Activated CD4-positive, alpha-beta memory T cell treated with anti-CD3 and anti-CD28 coated beads for 36 hours (primary cell): ENCODE data around the gene MAP7. TPM values are rescaled to one million over a fixed set of nuclear protein-coding genes. Genes with fewer than 3 reads are reported as not detected.

Source experiments
- CTCF ChIA-PET: fragments of 350-600 bp; sonication (Branson Sonifier 250); formaldehyde crosslinking; loops from one replicate; lab custom pipeline; 2021; ENCODE audit warnings: antibody characterized with exemption, inconsistent platforms; lab: Charles Lee
- POLR2A ChIA-PET: fragments of 350-600 bp; sonication (Branson Sonifier 250); formaldehyde crosslinking; loops from one replicate; lab custom pipeline; 2021; ENCODE audit warnings: antibody characterized with exemption; lab: Charles Lee
- DNase-seq: peaks from one replicate; pipeline ENCODE4 v3.0.0-alpha.2; 2020
- H3K27ac Mint-ChIP-seq: one replicate; pipeline ENCODE4 v1.8.0; 2021; ENCODE audit warnings: mixed read lengths
- H3K27me3 Mint-ChIP-seq: one replicate; pipeline ENCODE4 v1.8.0; 2021; ENCODE audit warnings: mixed read lengths
- H3K36me3 Mint-ChIP-seq: one replicate; pipeline ENCODE4 v1.8.0; 2021; ENCODE audit warnings: mixed read lengths
- H3K4me1 Mint-ChIP-seq: one replicate; pipeline ENCODE4 v1.8.0; 2021; ENCODE audit warnings: low read depth, mixed read lengths
- H3K4me3 Mint-ChIP-seq: one replicate; pipeline ENCODE4 v1.8.0; 2021; ENCODE audit warnings: mild to moderate bottlenecking, mixed read lengths
- H3K9me3 Mint-ChIP-seq: one replicate; pipeline ENCODE4 v1.8.0; 2021; ENCODE audit warnings: mixed read lengths
- intact Hi-C: fragments of 100-400 bp; cut with micrococcal nuclease; formaldehyde crosslinking; loops from one replicate; pipeline ENCODE4 v1.15.1; 2023
- total RNA-seq, 2 experiments: library from RNA; stranded (reverse); gene quantifications; one replicate each; pipeline ENCODE4 v1.2.3, GENCODE V29; 2021

Gene MAP7
- total RNA-seq, 2 experiments from 2014 or later: 1.2 to 1.3 TPM

DNA sequence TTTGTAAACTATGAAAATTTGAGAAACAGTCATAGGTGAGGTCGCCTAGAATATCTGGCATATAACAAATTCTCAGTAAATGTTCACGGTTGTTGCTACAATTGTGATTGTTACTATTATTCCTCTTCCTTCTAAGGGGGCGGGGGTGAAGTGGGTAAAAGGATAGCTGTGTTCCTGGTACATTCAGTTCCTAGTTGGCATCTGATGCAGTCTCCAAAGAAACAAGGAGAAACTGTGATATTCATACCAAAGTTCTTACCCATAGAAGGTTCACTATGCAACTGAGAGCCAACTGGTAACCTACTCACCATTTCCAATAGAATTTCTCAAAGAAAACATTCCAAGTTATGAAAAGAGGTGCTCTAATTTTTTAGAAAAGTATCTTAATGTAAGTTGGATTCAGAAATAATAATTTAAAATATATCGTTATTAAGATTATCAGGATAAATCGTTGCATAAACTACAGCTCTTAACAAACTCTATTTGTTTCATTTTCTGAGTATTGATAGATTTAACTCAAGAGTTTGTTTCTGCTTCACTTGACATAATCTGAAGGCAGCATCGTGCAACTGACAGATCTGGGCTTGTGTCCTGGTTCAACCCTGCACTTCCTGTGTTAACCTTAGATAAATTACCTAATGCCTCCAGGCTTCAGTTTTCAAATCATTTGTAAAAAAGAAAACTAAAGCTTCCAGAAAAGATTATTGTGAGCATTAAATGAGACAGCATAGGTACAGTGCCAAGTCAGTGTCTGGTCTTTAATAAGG lies 13.3 kb upstream of the MAP7 start:
- Mint-ChIP-seq H3K36me3 (peaks cover 22% of the 10 kb centered on the region), H3K4me1 (no peaks in the 10 kb centered on the region), H3K9me3 (no peaks in the 10 kb centered on the region), H3K27ac (no peak overlapping the region), H3K27me3 (no peaks in the 10 kb centered on the region), H3K4me3 (no peak overlapping the region)
- POLR2A ChIA-PET: no interaction called here
- intact Hi-C loops: no loop called here
- no peak for DNase-seq
- CTCF ChIA-PET: interaction anchor here (0.9 kb wide), 1 partner anchor 229 kb away, joined by 3 read pairs; the partner anchor contains the start of gene MAP3K5

DNA sequence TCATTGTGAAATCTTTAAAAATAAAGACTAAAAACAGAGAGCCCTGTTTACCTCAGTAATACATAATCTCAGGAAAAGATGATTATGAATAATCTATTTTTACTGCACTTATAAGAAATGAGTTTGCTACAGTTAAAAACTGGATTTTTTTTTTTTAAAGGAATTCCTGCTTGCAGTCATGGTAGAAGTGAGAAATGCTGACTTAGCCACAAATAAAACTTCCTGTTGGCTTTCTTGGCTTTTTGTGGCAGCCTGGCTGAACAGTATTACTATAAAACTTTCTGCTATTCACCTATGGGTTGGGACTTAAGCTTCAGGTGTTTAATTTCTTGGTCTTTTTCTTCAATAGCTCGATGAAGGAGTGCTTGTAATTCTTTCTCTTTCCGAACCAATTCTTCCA lies 12.0 kb upstream of the MAP7 start:
- ChIA-PET POLR2A (no interaction called here), CTCF (interaction anchor here (0.6 to 0.9 kb wide), 4 partner anchors 10 to 46 kb away, joined by 3 to 4 read pairs (median 3); partner anchors contain the start of gene MAP7)
- Mint-ChIP-seq H3K27me3 (no peaks in the 10 kb centered on the region), H3K36me3 (peaks cover 27% of the 10 kb centered on the region), H3K27ac (no peak overlapping the region), H3K4me1 (no peaks in the 10 kb centered on the region), H3K9me3 (no peaks in the 10 kb centered on the region), H3K4me3 (no peak overlapping the region)
- intact Hi-C loops: no loop called here
- no peak for DNase-seq

DNA sequence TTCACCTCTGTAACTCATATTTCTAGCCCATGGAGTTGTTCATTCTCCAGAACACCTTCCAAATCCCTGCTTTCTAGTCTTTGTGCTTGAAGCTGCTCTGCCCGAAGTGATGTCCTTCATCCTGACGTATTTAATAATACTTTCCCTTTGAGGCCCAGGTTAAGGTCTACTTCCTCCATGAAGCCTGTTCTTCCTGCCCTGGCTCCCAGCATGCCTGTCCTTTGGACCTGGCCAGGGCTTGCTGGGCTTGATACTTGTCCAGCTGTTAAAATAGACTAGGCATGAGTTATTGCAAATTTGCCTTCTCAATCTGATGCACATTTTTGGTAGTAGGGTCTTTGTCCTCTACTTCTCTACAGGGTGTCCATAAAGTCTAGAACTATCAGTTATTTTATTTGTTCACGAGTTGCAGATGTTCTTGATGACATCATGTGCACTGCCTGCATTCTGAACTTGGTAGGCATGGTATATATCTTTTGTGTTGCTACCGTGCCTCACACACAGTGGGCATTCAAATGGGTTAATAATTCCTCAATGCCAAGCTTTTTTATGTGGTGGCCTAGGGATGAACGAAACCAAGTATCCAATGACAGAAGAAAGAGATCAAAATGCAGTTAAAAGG lies 3.1 kb upstream of the MAP7 start:
- peaks cover 11% of the 10 kb centered on the region for H3K36me3 Mint-ChIP-seq
- H3K9me3 Mint-ChIP-seq: no peaks in the 10 kb centered on the region
- no peak overlapping the region for H3K27ac Mint-ChIP-seq
- no peak overlapping the region for H3K4me3 Mint-ChIP-seq
- intact Hi-C loops: loop anchor here (10.0 kb wide), 2 partner anchors 178 to 298 kb away; partner anchors contain the start of gene MTFR2
- POLR2A ChIA-PET: no interaction called here
- CTCF ChIA-PET: no interaction called here
- no peak for DNase-seq
- peaks cover 11% of the 10 kb centered on the region for H3K27me3 Mint-ChIP-seq
- H3K4me1 Mint-ChIP-seq: peaks cover 1% of the 10 kb centered on the region

DNA sequence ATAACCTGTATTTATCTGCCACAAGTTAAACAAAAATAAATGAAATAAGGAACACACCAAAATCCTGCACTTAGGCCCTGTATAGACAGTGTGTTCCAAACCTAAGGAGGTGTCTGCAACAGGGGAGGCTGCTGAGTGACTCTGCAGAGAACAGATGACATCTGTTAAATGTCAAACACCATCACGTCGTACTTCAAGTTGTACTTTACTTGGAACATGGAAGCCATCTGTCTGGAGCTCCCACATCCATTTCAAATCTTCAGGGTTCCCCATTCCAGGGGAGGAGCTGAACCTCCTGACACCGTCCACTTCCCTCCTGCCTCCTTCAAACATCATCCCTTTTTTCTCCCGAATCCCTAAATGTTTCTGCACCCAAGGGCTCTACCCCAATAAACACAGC lies 1.8 kb upstream of the MAP7 start:
- H3K4me1 Mint-ChIP-seq: peaks cover 1% of the 10 kb centered on the region
- DNase-seq: no peak
- peaks cover 2% of the 10 kb centered on the region for H3K36me3 Mint-ChIP-seq
- H3K4me3 Mint-ChIP-seq: no peak overlapping the region
- H3K27ac Mint-ChIP-seq: no peak overlapping the region
- intact Hi-C loops: loop anchor here (10.0 kb wide), 2 partner anchors 177 to 297 kb away; partner anchors contain the start of gene MTFR2
- ChIA-PET CTCF (interaction anchor here (0.7 to 1.5 kb wide), 3 partner anchors 9 to 282 kb away, joined by 3 to 6 read pairs (median 3); no protein-coding TSS in a partner anchor), POLR2A (no interaction called here)
- no peaks in the 10 kb centered on the region for H3K9me3 Mint-ChIP-seq
- peaks cover 20% of the 10 kb centered on the region for H3K27me3 Mint-ChIP-seq

DNA sequence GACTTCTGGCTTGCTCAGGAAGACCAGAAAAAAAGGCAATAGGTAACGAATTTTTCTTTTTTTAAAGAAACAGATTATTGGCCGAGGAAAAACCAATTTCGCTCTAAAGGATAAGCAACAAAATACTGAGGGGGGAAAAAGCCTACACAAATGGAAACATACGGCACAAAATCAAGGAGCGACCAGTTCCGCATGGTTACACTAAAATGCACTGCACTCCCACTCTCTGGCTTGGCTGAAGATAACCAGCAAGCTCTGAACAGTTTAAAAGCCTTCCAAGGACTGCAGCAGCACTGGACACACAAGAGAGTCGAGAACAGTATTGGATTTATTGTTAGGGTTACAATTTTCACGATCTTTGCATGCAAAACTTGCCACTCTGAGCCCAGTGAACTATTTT lies 881 bp upstream of the MAP7 start:
- CTCF ChIA-PET: interaction anchor here (0.7 to 1.8 kb wide), 10 partner anchors 9 to 291 kb away, joined by 3 to 9 read pairs (median 6); partner anchors contain the start of gene MAP3K5
- DNase-seq: no peak
- intact Hi-C loops: loop anchor here (10.0 kb wide), 2 partner anchors 176 to 296 kb away; partner anchors contain the start of gene MTFR2
- Mint-ChIP-seq H3K4me3 (peak overlapping the region; percentile 33), H3K4me1 (peaks cover 1% of the 10 kb centered on the region), H3K27me3 (peaks cover 23% of the 10 kb centered on the region), H3K27ac (no peak overlapping the region), H3K36me3 (no peaks in the 10 kb centered on the region), H3K9me3 (no peaks in the 10 kb centered on the region)
- POLR2A ChIA-PET: no interaction called here

DNA sequence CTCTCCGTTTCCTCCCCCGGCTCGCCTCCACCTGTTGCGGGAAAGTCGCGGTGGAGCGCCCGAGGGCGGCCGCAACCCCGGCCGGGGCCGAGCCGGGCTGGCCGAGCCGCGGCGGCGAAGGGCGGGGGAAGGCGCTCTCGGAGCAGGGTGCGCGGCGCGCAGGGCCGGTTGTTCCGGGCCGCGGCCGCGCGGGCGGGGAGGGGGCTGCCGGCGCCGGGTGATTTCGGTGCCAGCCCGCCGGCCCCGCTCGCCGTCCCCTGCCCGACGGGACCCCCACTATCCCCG lies 235 bp downstream of the MAP7 start:
- H3K27me3 Mint-ChIP-seq: peaks cover 28% of the 10 kb centered on the region
- intact Hi-C loops: loop anchor here (1.0 to 10.0 kb wide), 3 partner anchors 175 to 295 kb away; partner anchors contain the start of gene MTFR2

DNA sequence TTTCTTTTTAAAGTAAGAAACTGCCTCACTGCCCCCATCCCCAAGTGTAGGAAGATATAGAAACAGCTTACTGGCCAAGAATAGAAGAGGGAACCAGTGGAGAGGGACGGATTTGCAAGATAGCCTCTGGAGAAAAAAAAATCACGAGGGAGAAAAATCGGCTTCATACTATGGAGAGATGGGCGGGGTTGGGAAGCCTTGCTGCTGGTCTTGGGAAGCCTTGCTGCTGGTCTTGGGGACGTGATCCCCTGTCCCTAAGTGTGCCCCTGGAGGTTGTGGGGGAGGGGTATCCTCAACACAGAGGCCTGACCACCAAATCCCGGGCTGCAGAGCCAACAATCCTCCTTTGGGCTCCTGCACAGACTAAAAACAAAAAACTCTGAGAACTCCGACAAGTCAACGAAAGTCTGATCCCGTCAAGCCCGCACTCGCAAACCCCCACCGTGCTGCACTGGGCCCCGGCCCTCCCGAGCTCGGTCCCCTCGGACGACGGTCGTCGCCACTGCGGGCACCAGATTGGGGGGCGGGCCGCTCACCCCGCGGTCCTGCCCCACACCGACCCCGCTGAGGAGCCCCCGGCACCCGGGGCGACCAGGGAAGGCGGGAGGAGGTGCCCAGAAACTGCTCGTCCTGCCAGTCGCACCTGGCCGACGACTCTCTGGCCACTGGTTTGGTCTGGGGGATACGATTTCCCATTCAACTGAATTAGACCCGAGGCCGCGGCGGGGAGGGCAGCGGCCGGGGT lies 750 bp downstream of the MAP7 start:
- Mint-ChIP-seq H3K4me3 (peak overlapping the region; percentile 58), H3K27ac (no peak overlapping the region), H3K27me3 (peaks cover 34% of the 10 kb centered on the region), H3K4me1 (peaks cover 1% of the 10 kb centered on the region), H3K9me3 (no peaks in the 10 kb centered on the region), H3K36me3 (no peaks in the 10 kb centered on the region)
- POLR2A ChIA-PET: interaction anchor here (0.5 to 1.0 kb wide), 2 partner anchors 88 to 259 kb away, joined by 4 to 5 read pairs; partner anchors contain the start of gene BCLAF1
- intact Hi-C loops: loop anchor here (1.0 to 10.0 kb wide), 3 partner anchors 175 to 295 kb away; partner anchors contain the start of gene MTFR2
- peak; percentile 9 for DNase-seq
- CTCF ChIA-PET: interaction anchor here (0.6 to 1.8 kb wide), 14 partner anchors 13 to 297 kb away, joined by 3 to 9 read pairs (median 4); partner anchors contain the start of gene MAP3K5

More for the DNA sequence above, 235 bp downstream of the MAP7 start:
- Mint-ChIP-seq H3K4me1 (peaks cover 1% of the 10 kb centered on the region), H3K4me3 (peak overlapping the region; percentile 40), H3K9me3 (no peaks in the 10 kb centered on the region), H3K27ac (no peak overlapping the region), H3K36me3 (no peaks in the 10 kb centered on the region)
- CTCF ChIA-PET: interaction anchor here (0.6 to 1.8 kb wide), 13 partner anchors 13 to 298 kb away, joined by 3 to 9 read pairs (median 4); partner anchors contain the start of gene MAP3K5
- POLR2A ChIA-PET: interaction anchor here (0.5 to 1.0 kb wide), 2 partner anchors 87 to 260 kb away, joined by 4 to 5 read pairs; partner anchors contain the start of gene BCLAF1
- DNase-seq: no peak

DNA sequence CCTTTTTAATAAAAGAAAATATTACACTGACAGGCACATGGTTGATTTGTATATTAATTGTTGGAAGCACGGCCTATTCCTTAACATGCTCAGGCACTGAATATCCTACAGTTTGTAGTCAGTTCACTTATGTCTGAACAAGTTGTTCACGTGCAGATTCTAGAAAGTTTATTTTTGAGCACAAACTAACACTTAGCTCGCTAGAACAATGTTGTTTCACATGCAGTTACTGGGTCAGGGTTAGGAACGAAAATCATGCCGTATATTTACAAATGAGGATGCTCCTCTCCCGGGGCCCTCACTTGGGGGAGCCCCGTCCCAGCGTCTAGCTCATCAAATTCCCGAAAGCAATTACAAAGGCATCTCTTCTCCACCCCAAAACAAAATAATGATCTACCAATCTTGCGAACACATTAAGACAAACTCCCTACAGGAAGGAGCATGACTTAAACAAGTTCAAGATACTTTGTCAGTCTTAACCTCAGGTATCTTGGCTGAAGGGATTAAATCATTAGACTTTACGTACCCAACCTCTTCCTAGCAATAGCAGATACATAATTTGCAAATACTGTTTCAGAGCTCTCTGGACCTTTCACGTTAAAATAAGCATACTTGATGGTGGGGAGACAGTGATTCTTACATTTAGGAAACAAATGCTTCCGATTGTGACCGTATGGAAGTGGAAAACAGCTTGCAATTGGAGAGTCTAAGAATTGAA lies 1.5 kb downstream of the MAP7 start:
- CTCF ChIA-PET: interaction anchor here (1.0 kb wide), 1 partner anchor 232 kb away, joined by 4 read pairs; no protein-coding TSS in a partner anchor
- Mint-ChIP-seq H3K9me3 (no peaks in the 10 kb centered on the region), H3K27ac (no peak overlapping the region)

DNA sequence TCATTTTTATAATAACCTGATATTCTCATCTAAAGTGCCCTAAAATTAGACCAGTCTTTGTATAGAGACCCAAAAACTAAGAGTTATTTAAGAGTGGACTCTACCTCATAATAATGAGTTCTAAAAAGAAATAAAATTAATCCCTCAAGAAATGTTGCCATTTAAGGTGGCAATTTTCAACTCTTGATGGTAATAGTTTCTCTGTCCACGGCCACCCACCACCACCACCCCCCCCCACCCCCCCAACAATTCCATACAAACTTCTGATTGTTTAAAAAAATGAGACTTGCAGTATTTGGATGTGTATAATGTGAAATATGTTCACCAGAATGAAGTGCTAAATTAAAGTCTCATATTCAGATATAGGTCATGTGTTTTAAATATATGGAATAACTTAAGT lies 2.4 kb downstream of the MAP7 start:
- Mint-ChIP-seq H3K4me1 (peaks cover 1% of the 10 kb centered on the region), H3K36me3 (no peaks in the 10 kb centered on the region), H3K4me3 (no peak overlapping the region), H3K27me3 (peaks cover 43% of the 10 kb centered on the region), H3K9me3 (no peaks in the 10 kb centered on the region), H3K27ac (no peak overlapping the region)
- ChIA-PET POLR2A (interaction anchor here (0.8 kb wide), 1 partner anchor 258 kb away, joined by 3 read pairs; the partner anchor contains the start of gene BCLAF1), CTCF (interaction anchor here (0.7 to 1.4 kb wide), 4 partner anchors 110 to 250 kb away, joined by 3 to 5 read pairs (median 4); partner anchors contain the start of gene MAP3K5)
- intact Hi-C loops: no loop called here
- DNase-seq: no peak

More for the DNA sequence above, 1.5 kb downstream of the MAP7 start:
- DNase-seq: no peak
- intact Hi-C loops: no loop called here
- Mint-ChIP-seq H3K36me3 (no peaks in the 10 kb centered on the region), H3K27me3 (peaks cover 37% of the 10 kb centered on the region), H3K4me1 (peaks cover 1% of the 10 kb centered on the region), H3K4me3 (peak overlapping the region; percentile 58)
- POLR2A ChIA-PET: no interaction called here

DNA sequence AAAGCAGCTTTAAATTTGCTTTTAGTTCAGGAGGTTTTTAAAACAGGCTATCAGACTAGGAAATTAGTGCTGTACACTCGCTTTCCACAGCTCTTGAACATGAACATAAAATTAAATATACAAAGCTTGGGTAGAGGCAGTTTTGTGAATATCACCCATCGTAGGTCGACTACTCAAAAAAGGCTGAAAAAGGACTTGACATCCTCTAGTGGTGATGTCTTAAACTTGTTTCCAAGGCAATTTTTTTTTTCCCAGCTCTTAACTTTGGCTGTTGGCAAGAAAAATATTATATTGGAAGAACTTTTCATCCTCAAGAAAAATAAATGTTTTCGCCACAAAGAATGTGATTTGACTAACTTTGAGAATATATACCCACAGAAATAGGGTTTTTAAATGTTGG lies 2.9 kb downstream of the MAP7 start:
- Mint-ChIP-seq H3K27me3 (peaks cover 43% of the 10 kb centered on the region), H3K9me3 (no peaks in the 10 kb centered on the region), H3K27ac (no peak overlapping the region), H3K4me1 (peaks cover 1% of the 10 kb centered on the region), H3K36me3 (no peaks in the 10 kb centered on the region), H3K4me3 (no peak overlapping the region)
- CTCF ChIA-PET: interaction anchor here (0.5 to 1.4 kb wide), 9 partner anchors 21 to 1675 kb away, joined by 3 to 5 read pairs (median 3); partner anchors contain the start of gene MAP3K5
- POLR2A ChIA-PET: interaction anchor here (0.8 kb wide), 1 partner anchor 257 kb away, joined by 3 read pairs; the partner anchor contains the start of gene BCLAF1
- no peak for DNase-seq
- intact Hi-C loops: no loop called here
